PC-9 (cell line): ENCODE data around the gene GRM3.

Experiments
- EZH2 ChIP-seq: fragments of 200-600 bp; sonication (generic); IDR thresholded peaks from 2 replicates; pipeline ENCODE4 v1.8.0; 2017; ENCODE audit warnings: antibody characterized with exemption, low read depth
- TF ChIP-seq, protein P1 (sequence below): fragments of 200-600 bp; sonication (generic); conservative IDR thresholded peaks from 2 replicates; pipeline ENCODE4 v1.6.1; 2017; ENCODE audit warnings: mixed run types, antibody characterized with exemption, mild to moderate bottlenecking, moderate library complexity

DNA sequence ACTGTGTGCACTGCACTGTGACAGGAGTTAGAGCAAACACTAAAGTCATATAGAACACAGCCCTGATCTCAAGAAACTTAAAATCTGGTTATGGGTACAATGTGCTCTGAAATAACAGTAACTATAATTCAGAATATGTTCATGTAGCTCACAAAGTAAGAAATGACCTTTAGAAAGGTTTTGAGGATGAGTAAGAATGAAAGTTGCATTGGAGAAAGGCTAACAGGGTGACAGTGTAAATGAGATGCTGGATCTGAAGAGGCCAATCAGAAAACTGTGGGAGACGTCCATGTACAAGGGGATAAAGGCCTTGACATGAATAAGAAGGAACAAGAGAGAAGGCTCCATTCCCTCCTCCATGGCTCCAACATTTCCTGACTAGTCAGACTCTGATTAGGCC is 124.7 kb downstream of the GRM3 start:
- TF ChIP-seq, protein P1, sequence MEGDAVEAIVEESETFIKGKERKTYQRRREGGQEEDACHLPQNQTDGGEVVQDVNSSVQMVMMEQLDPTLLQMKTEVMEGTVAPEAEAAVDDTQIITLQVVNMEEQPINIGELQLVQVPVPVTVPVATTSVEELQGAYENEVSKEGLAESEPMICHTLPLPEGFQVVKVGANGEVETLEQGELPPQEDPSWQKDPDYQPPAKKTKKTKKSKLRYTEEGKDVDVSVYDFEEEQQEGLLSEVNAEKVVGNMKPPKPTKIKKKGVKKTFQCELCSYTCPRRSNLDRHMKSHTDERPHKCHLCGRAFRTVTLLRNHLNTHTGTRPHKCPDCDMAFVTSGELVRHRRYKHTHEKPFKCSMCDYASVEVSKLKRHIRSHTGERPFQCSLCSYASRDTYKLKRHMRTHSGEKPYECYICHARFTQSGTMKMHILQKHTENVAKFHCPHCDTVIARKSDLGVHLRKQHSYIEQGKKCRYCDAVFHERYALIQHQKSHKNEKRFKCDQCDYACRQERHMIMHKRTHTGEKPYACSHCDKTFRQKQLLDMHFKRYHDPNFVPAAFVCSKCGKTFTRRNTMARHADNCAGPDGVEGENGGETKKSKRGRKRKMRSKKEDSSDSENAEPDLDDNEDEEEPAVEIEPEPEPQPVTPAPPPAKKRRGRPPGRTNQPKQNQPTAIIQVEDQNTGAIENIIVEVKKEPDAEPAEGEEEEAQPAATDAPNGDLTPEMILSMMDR: no peak
- no peak for TF ChIP-seq EZH2
